T-helper 1 cell treated with Interleukin-12 subunit alpha and Interleukin-12 subunit beta and Interleukin-4 antibody, amounts not matched to agents 30 ng/mL and 1 ng/mL, for 36 hours (primary cell): ENCODE measurements around the gene CSRP1. TPM values are rescaled to one million over a fixed set of nuclear protein-coding genes. Genes with fewer than 3 reads are reported as not detected.
"Not testable (repeated sequence)": the region's sequence is repeated elsewhere in the genome, so short reads cannot be mapped to it uniquely, and the experiment has no call there.

ENCODE experiments used
- intact Hi-C: fragments of 100-400 bp; cut with micrococcal nuclease; formaldehyde crosslinking; loops from one replicate; pipeline ENCODE4 v1.15.1; 2024
- total RNA-seq: library from RNA; stranded (reverse); gene quantifications from 2 replicates; pipeline ENCODE4 v1.2.3, GENCODE V29; 2022

The CSRP1 gene
- total RNA-seq, 1 donor from 2014 or later, result 77.9 TPM

DNA sequence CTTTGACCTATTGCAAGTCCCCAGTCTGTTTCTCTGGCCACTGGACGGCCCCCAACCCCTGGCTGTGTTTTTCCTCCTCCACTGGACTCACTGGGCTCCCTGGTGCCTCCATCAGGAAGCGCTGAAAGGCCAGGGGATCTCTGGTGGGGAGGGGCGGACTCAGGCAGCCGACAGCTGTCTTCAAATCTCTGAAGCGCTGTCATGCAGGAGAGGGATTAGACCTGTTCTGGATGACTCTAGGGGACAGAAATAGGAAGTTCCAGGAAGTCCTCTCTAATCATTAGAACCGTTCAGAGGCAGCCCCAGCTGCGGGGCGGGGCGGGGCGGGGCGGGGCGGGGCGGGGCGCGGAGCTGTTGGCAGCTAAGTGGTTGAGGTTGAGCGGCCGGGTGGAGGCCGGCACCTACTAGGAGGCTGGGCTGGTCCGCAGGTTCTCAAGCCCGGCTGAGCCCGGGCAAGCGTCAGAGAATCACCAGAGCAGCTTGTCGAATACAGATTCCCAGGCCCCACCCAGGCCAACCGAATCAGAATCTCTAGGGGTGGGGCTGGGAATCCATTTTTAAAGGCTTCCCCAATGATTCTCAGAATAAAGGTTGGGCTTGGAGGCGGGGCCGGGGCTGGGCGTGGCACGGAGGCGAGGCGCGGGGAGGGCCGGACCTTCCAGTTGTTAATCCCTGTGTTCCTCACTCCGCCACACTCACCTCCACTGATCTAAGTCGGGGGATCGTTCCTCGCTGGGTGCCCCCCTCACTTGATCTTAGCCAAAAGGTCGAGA, 26.5 kb downstream of the CSRP1 start:
- intact Hi-C loops, result loop anchor here (1.0 to 2.0 kb wide), 6 partner anchors 11 to 348 kb away; partner anchors contain the start of genes IPO9, PHLDA3 and TMEM9

DNA sequence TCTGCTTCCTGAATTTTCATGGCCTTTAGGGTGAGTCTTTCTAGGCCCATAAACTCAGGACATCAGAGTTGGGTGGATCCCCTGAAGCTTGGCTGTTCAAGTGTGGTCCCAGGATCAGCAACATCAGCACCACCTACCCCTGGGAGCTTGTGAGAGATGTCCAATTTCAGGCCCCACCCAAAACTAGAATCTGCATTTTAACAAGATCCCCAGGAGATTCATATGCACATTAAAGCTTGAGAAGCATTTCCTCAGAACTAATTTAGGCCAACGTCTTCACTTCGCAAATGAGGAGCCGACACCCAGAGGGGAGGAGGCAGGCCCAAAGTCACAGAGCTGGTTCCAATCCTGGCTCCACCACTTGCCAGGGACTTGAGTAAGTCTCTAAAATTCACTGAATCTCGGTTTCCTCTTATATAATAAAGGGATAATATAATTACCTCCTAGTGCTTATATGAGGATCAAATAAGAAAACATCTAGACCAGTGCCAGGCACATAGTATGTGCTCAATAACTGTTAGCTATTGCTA, 27.7 kb downstream of the CSRP1 start:
- intact Hi-C loops, result no loop called here

GRCh38 chr1:201478666-201479065, 28.3 kb downstream of the CSRP1 start:
- intact Hi-C loops, result not testable (repeated sequence)

DNA sequence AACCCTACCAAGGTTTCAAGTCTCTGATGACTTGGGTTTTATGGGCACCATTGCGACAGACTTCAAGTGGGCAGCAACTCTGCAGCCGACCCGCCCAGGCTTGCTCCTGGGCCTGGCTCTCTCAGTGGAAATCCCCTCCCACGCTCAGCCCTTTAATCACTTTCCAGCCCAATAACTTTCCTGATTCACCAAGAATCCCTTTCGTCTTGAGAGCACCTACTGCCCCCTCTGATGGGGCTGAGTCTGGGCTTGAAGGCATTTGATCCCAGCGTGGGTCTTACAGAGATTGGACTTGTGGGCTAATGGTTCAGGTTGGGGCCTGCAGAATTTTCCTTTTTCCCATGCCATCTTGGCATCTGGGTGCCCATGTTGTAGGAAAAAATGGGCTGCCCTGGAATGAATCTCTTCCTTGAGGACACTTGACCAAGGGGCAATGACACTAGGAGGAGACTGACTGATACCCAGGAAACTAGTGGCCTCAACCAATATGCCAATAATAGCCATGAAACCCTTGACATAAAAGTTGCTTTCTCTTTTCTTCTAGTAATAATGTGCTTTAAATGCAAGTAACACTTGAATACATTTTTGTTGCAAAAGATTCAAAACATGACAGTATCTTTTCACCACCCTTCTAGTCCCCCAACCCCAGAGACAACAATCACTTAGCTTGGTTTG, 30.1 kb downstream of the CSRP1 start:
- intact Hi-C loops, result no loop called here

GRCh38 chr1:201475915-201476669, 30.8 kb downstream of the CSRP1 start:
- intact Hi-C loops, result no loop called here

DNA sequence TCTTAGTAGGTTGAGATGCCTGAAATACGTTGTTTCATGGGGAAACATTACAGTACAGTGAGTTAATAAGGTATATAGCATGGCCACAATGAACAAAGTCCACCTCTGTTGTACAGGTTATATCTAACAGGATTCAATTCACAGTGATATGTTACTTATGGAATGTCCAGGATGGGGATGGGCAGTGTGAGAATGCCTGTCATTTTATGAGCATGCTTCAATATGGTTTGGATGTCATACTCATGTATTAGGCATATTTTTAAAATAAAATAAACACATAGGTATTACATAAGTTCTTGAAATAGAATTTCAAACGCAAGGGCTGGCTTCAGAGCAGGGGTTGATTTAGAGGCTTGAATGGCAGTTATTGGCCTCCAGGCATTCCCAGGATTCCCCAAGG, 31.8 kb downstream of the CSRP1 start:
- intact Hi-C loops, result no loop called here

- intact Hi-C loops, result no loop called here
Observed at GRCh38 chr1:201473296-201473695, 33.6 kb downstream of the CSRP1 start.

- intact Hi-C loops, result not testable (repeated sequence)
Observed at GRCh38 chr1:201472321-201472720, 34.6 kb downstream of the CSRP1 start.

- intact Hi-C loops, result no loop called here
Observed at GRCh38 chr1:201471772-201472171, 35.2 kb downstream of the CSRP1 start.

DNA sequence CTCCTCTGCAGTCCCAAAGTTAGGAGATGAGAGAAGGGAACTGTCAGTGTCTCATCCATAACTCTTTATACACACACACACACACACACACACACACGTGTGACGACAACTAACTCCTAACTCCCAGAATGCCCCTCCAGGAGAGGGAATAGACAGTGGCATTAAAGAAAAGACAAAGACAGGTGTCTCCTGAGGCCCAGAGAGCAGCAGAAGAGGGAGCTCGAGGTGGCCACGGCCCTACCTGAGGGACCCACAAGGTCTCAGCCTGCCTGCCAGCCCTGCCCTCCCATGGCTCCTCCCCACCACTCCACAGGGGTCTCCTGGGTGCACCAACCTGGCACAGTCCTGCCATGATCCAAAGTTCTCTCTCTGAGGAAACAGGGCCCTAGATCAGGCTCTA, 36.3 kb downstream of the CSRP1 start:
- intact Hi-C loops, result no loop called here

DNA sequence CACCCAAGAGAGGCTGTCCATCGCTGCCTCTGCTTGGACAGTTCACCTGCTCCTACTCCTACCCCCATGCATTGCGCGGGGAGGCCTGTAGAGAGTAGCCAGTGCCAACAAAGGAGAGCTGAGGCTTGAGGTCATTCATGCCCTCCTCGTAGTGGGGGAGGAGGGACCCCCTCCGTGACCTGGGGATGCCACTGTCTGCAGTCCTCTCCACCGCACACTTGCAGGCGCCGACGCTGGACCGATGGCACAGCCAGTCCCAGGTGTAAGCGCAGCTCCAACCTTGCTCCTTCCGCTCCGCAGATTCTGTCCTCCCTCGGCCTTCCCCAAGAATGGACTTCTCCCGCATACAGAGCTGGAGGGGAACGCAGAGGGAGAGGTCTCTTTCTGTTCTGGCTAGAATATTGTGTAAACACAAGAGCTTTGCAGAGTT, 37.3 kb downstream of the CSRP1 start:
- intact Hi-C loops, result loop anchor here (1.0 to 5.0 kb wide), 4 partner anchors 11 to 38 kb away; partner anchors contain the start of gene CSRP1

DNA sequence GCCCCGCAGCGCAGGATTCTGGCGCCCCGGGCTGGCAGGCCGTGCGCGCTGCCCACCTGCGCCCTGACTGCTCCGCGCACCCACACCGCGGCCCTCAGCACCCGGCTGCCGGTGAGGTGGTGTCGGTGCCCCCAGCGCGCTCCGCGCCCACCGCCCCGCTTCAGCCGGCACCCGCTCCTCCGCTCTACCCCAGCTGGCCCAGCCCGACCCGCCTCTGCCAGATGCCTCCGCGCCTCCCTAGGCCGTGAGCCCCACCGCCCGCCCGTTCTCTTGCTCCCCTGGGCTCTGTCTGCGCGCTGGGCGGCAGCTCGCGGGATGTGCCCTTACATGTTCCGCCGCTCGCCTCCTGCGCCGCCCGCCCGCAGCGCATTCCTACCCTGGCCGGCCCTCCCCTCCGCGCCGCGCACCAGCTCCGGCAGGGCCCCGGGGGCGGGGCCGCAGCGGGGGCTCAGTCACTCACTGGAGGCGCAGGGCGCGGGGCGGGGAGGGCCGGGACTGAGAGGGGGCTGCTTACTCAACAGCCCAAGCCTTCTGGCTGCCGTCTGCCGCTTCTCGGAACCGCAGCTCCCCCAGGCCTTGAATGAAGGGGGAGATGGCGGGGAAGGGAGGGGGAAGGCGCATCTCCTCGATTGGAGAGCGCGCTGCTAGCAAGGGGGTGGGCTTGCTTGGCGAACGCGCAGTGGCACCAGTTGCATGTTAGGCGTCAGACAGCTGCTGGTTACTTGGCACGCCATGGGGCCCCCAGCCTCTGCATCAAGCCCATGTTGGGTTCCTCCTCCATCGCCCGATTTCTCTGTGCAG, 37.9 kb downstream of the CSRP1 start, which contains the start of gene PHLDA3:
Gene PHLDA3, minus strand, starts transcription at position 345 of the 801 bp plus-strand sequence. CDS start 402 bp downstream, outside the sequence.
- intact Hi-C loops, result loop anchor here (1.0 to 5.0 kb wide), 4 partner anchors 11 to 38 kb away; partner anchors contain the start of gene CSRP1

DNA sequence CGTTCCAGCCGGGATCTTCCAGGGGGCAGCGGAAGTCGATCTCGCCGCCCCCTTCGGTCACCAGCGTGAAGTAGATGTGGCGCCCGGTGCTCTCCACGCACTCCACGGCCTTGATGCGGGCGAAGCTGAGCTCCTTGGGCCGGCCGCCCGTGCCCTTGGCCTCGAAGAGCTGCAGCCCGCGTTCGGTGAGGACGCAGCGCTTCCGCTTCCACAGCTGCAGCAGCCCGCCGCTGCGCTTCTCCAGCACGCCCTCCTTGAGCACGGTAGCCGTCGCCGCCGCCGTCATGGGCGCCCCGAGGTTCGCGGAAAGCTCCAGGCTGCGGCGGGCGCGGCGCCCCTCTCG, 38.5 kb downstream of the CSRP1 start:
- intact Hi-C loops, result loop anchor here (5.0 kb wide), 1 partner anchor 39 kb away; the partner anchor contains the start of gene CSRP1

GRCh38 chr1:201466492-201466891, 40.4 kb downstream of the CSRP1 start:
- intact Hi-C loops, result loop anchor here (5.0 kb wide), 1 partner anchor 41 kb away; the partner anchor contains the start of gene CSRP1

DNA sequence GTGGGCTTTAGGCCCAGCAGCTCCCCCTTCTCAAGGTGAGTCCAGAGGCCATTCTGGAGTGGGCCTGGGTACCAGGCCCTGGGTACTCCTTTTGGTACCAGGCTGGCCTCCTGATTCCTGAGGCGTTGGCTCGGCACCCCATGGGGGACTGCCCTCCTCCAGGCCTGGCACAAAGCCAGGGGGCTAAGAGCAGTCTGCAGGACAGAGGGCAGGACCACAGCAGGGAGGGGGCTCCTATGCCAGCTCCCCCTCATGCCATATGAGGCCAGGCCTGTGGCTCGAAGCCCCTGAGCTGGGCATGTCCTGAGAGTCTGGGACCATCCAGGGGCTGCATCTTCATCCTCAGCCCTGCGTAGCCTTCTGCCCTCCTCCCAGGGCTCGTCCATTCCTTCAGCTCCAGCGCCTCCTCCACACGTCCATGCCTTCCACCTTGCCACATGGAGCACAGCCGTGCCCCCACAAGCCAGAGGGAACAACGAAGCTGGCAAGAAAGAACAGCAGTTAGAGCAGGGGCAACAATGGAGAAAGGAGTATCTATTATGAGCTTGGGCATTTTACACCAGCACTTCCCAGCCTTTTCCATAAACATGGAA, 41.1 kb downstream of the CSRP1 start:
- intact Hi-C loops, result loop anchor here (5.0 kb wide), 1 partner anchor 42 kb away; the partner anchor contains the start of gene CSRP1

DNA sequence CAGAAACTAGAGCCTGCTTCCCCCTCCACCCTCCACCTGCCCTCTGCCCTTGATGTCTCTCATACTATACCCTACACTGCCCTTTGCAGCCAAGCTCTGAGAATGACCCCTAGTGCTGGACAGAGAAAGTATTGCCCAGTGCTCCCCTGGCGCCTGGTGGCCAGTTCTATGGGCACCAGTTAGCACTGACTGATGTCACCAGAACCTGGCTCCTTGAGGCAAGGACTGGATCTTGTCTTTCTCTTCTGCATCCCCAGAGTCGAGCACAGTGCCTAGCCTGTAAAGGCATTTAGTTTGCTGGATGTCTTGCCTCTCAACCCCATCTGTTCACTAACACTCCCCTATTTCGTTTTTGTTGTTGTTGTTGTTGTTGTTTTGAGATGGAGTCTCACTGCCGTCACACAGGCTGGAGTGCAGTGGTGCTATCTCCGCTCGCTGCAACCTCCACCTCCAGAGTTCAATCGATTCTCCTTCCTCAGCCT, 43.8 kb downstream of the CSRP1 start:
- intact Hi-C loops, result no loop called here

DNA sequence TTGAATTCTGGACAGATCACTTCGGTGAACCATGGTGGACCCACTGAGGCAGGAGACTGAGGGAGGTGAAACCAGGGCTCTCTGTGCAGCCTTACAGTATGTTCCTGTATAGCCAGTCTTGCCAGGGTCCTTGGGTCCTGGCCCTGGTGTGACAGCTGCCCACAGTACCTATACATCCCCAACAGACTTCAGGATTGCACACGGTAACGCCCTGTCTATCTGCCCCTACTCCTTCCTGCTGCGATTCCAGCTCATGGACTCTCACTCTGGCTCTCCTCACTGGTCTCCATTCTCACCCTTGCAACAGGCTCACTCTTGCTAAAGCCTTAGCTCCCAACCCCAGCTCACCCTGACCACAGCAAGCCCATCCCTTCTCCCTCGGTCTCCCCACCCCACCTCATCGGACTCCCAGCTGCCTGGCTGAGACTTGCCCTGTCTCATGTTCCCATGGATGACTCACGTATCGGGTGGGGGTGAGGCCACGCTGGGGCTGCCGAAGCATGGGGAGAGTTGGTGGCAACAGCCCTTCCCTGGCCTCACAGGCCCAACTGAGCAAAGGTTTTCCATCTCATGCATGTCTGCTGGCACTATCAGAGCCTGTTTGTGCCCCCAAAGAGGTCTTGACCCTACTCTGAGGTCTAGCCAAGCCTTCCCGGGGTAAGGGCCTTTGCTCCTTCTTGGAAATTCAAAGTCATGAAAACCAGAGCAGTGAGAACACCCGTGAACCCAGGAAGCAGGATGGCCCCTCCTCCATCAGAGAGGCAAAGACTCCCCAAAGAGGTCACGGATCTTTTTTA, 45.1 kb downstream of the CSRP1 start:
- intact Hi-C loops, result no loop called here

DNA sequence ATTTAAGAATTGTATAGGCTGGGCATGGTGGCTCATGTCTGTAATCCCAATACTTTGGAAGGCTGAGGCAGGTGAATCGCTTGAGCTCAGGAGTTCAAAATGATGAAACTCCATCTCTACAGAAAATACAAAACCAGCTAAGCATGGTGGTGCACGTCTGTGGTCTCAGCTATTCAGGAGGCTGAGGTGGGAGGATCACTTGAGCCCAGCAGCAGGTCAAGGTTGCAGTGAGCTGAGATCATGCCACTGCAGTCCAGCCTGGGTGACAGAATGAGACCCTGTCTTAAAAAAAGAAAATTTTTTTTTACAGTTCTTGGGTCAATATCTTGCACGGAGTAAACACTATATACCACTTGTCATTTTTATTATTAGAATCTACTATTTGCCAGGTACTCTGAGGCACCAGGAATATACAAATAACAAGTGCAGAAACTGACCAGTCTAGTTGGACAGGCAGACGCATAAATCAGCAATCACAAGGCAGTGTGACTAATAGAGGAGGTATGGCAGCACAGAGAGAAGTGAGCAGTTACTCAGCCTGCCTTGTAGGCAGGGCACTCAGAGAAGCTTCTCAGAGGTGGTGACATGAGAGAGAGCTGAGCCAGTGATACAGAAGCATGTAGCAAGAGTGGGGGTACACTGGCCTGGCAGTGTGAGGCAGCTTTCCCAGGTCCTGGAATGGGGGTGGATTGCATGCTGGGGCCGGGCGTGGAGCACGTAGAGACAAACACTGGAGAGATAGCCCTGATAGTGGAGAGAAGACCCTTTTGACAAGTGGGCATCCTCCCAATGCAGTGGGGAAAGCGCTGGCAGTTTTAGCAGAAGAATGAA, 45.9 kb downstream of the CSRP1 start:
- intact Hi-C loops, result no loop called here
